Measurements from ENCODE around the gene CCL20. TPM values are rescaled to one million over a fixed set of nuclear protein-coding genes. Genes with fewer than 3 reads are reported as not detected.

Gene CCL20
- total and polyA plus RNA-seq, 2 of the 13 experiments (the other 11 are each of a cell fraction or from before 2014, with no cell fraction given): 223 to 903 TPM

- Histone ChIP-seq H3K9me3 (ENCODE audit: low read length) (no peaks in the 10 kb centered on the region), H4K20me1 (ENCODE audit: insufficient read depth, low read length) (no peaks in the 10 kb centered on the region), H3K4me1 (ENCODE audit: insufficient read depth, low read length) (peaks cover 78% of the 10 kb centered on the region), H2AFZ (ENCODE audit: low read length) (no peak overlapping the region), H3K27ac (ENCODE audit: extremely low read length, insufficient read depth, low read length) (peak overlapping the region; percentile 94), H3K4me2 (ENCODE audit: low read depth, low read length) (peak overlapping the region; percentile 77), H3K9ac (ENCODE audit: insufficient read depth, low read depth, low read length) (peak overlapping the region; percentile 92), H3K36me3 (replicated peaks in 1 of 2; ENCODE audit: control insufficient read depth in 1 of 2, insufficient read depth in 2 of 2, low read length in 2 of 2) (peaks cover 2 to 8% of the 10 kb centered on the region in 2 experiments; a peak in 4 of 5 replicates), H3K79me2 (ENCODE audit: insufficient read depth, low read length) (peaks cover 27% of the 10 kb centered on the region), H3K27me3 (ENCODE audit: control insufficient read depth in 1 of 2, insufficient read depth in 2 of 2, low read length in 2 of 2) (no peaks in the 10 kb centered on the region; a peak in 1 of 5 replicates), H3K4me3 (replicated peaks in 1 of 3; ENCODE audit: insufficient read depth in 1 of 3, low read depth in 2 of 3, low read length in 3 of 3) (peak overlapping the region; percentile 74 to 92 (median 82); a peak in 5 of 6 replicates)
- WGBS (ENCODE audit: low lambda C conversion rate): 47% methylated on average over 2 of the region's 2 CpGs
- in situ Hi-C loops (cut with HindIII; ENCODE audit: extremely low pct_ligation_motif_present, low pct_unique_long_range_greater_than_20kb) (no loop called here), intact Hi-C loops (cut with micrococcal nuclease; ENCODE audit: unreplicated experiment) (loop anchor here (5.0 kb wide), 2 partner anchors 364 to 489 kb away; partner anchors contain the start of gene MFF)
- DNase-seq (ENCODE audit: low spot score): peak; percentile 81
- FAIRE-seq: no peak
- POLR2A ChIA-PET: interaction anchor here (0.6 to 1.4 kb wide), 5 partner anchors 20 to 51 kb away, joined by 3 to 6 read pairs (median 4); no protein-coding TSS in a partner anchor
- CTCF ChIA-PET (ENCODE audit: low intra/inter-chr PET ratio, low total read pairs): interaction anchor here (1.0 kb wide), 1 partner anchor 45 kb away, joined by 3 read pairs; no protein-coding TSS in a partner anchor
- ATAC-seq: no peak
- no TSS peak for BruUV-seq (replicated peaks)
- TF ChIP-seq ZNF124 (CRISPR knock-in tag; IDR thresholded peaks at IDR 0.05): peak; percentile 44; the same call in 1 of the 2 replicates
- TF ChIP-seq ZC3H13 (CRISPR knock-in tag; IDR thresholded peaks at IDR 0.05): peak; percentile 59; the same call in 1 of the 2 replicates
- TF ChIP-seq THAP9 (CRISPR knock-in tag; IDR thresholded peaks at IDR 0.05; ENCODE audit: borderline replicate concordance): no peak
- TF ChIP-seq KLF16 (CRISPR knock-in tag; IDR thresholded peaks at IDR 0.05): 0 out of 4 replicates have a peak, but pooled peaks of 1 of the 2 experiments have one; percentile 9
- peak; percentile 60 to 68; a peak in 2 of 4 replicates for TF ChIP-seq POLR2A (IDR thresholded peaks at IDR 0.05; ENCODE audit: insufficient read depth in 1 of 2, low read depth in 2 of 2, low read length in 2 of 2)
- TF ChIP-seq HNF4A (CRISPR knock-in tag; IDR thresholded peaks at IDR 0.05): peak; percentile 96
- peak; percentile 78 for TF ChIP-seq RBFOX2 (IDR thresholded peaks at IDR 0.05; ENCODE audit: low read depth, low read length)
- peak; percentile 67; the same call in 1 of the 2 replicates for TF ChIP-seq CBFB (CRISPR knock-in tag; IDR thresholded peaks at IDR 0.05)
- peak; percentile 48; the same call in 1 of the 2 replicates for TF ChIP-seq ATF2 (CRISPR knock-in tag; IDR thresholded peaks at IDR 0.05)
- TF ChIP-seq FOXA3 (CRISPR knock-in tag; IDR thresholded peaks at IDR 0.05): peak; percentile 56; the same call in 1 of the 2 replicates
- no peak for TF ChIP-seq MTA1 (CRISPR knock-in tag; IDR thresholded peaks at IDR 0.05; ENCODE audit: borderline replicate concordance)
- peak; percentile 84; the same call in 1 of the 2 replicates for TF ChIP-seq ZNF614 (CRISPR knock-in tag; IDR thresholded peaks at IDR 0.05; ENCODE audit: borderline replicate concordance)
- TF ChIP-seq ZNF552 (CRISPR knock-in tag; IDR thresholded peaks at IDR 0.05; ENCODE audit: borderline replicate concordance): no peak
- TF ChIP-seq ZBTB20 (CRISPR knock-in tag; IDR thresholded peaks at IDR 0.05; ENCODE audit: borderline replicate concordance, low read depth): 0 out of 2 replicates have a peak, but pooled peaks have one; percentile 65
These were observed 3.1 kb downstream of the CCL20 start for GRCh38 chr2:227816507-227817294.
